K562 (cell line): Measurements from ENCODE around the gene HBQ1. TPM values are rescaled to one million over a fixed set of nuclear protein-coding genes. Genes with fewer than 3 reads are reported as not detected.
A peak's percentile ranks its signal among the peaks of the same experiment; 100 is the strongest.

Source experiments
- CEBPZ ChIP-seq: fragments of 150-350 bp; IDR thresholded peaks from 2 replicates; pipeline ENCODE4 v1.6.1; 2014; ENCODE audit warnings: low read depth, mild to moderate bottlenecking, low read length, borderline replicate concordance
- ELF4 ChIP-seq: fragments of 450-650 bp; formaldehyde crosslinking; IDR thresholded peaks from 2 replicates; pipeline ENCODE4 v1.4.0; 2022; ENCODE audit warnings: missing genetic modification characterization
- FOXJ3 ChIP-seq: sonication (generic); formaldehyde crosslinking; IDR thresholded peaks from 2 replicates; pipeline ENCODE4 v1.4.0; 2020; ENCODE audit warnings: mild to moderate bottlenecking, missing genetic modification reagents
- HDAC1 ChIP-seq, 2 experiments: fragments of 450-650 bp; IDR thresholded peaks; 2 replicates each; pipeline ENCODE4 v1.6.1; 2016 to 2017; ENCODE audit warnings: inconsistent platforms in 1 of 2, mild to moderate bottlenecking in 1 of 2, moderate library complexity in 1 of 2
- HLTF ChIP-seq: fragments of 450-650 bp; IDR thresholded peaks from 2 replicates; pipeline ENCODE4 v1.6.1; 2016
- HMGN3 ChIP-seq: IDR thresholded peaks from 2 replicates; pipeline ENCODE4 v1.6.1; 2011; ENCODE audit warnings: borderline replicate concordance, low read depth, mild to moderate bottlenecking, mixed read lengths, low read length; ENCODE audit not compliant: insufficient read length; ENCODE audit errors: extremely low read depth
- ILK ChIP-seq: fragments of 450-650 bp; IDR thresholded peaks from 2 replicates; pipeline ENCODE4 v1.6.1; 2016; ENCODE audit warnings: missing genetic modification characterization, low read depth, mild to moderate bottlenecking, missing compliant biosample characterization, moderate library complexity, borderline replicate concordance
- LEF1 ChIP-seq: fragments of 450-650 bp; IDR thresholded peaks from 2 replicates; pipeline ENCODE4 v1.6.1; 2016; ENCODE audit warnings: mild to moderate bottlenecking
- MCM7 ChIP-seq, 2 experiments: fragments of 450-650 bp; IDR thresholded peaks; 2 replicates each; pipeline ENCODE4 v1.6.1; 2016 to 2018
- MEF2D ChIP-seq: conservative IDR thresholded peaks from 2 replicates; pipeline ENCODE4 v1.6.1; 2016; ENCODE audit warnings: low read depth, missing genetic modification characterization, missing compliant biosample characterization
- MLX ChIP-seq, 2 experiments: fragments of 450-650 bp in 1 of 2; sonication (generic) in 1 of 2; formaldehyde crosslinking; conservative IDR thresholded peaks; 2 replicates each; pipeline versions ENCODE4 v1.4.0 to v1.8.1; 2020 to 2022; ENCODE audit warnings: mild to moderate bottlenecking in 1 of 2, missing genetic modification reagents in 1 of 2
- NFE2 ChIP-seq: IDR thresholded peaks from 2 replicates; pipeline ENCODE4 v1.6.1; 2014; ENCODE audit warnings: antibody characterized with exemption, low read depth
- PURB ChIP-seq: sonication (generic); formaldehyde crosslinking; IDR thresholded peaks from 2 replicates; pipeline ENCODE4 v1.9.0; 2021; ENCODE audit warnings: low read depth, mild to moderate bottlenecking, missing genetic modification reagents
- RBM22 ChIP-seq: fragments of 200-400 bp; formaldehyde crosslinking; IDR thresholded peaks from 2 replicates; pipeline ENCODE4 v1.6.1; 2018; ENCODE audit warnings: low read length, low read depth; ENCODE audit not compliant: poor library complexity, severe bottlenecking
- SAFB2 ChIP-seq: fragments of 200-400 bp; formaldehyde crosslinking; IDR thresholded peaks from 2 replicates; pipeline ENCODE4 v1.6.1; 2018; ENCODE audit warnings: borderline replicate concordance, low read length, low read depth, moderate library complexity; ENCODE audit not compliant: severe bottlenecking
- SETDB1 ChIP-seq: IDR thresholded peaks from one replicate; pipeline ENCODE4 v1.6.1; 2012; ENCODE audit warnings: low read length, control low read depth, inconsistent platforms
- SIN3A ChIP-seq, 2 experiments: fragments of 150-350 bp in 1 of 2; IDR thresholded peaks; 2 replicates each; pipeline ENCODE4 v1.6.1; 2011 to 2016; ENCODE audit warnings: borderline replicate concordance in 2 of 2, low read depth in 2 of 2, low read length in 2 of 2, mild to moderate bottlenecking in 2 of 2, moderate library complexity in 2 of 2; ENCODE audit not compliant: control insufficient read depth in 1 of 2
- SMARCB1 ChIP-seq: IDR thresholded peaks from 2 replicates; pipeline ENCODE4 v1.6.1; 2011; ENCODE audit warnings: improper control_type of control experiment, low read depth; ENCODE audit not compliant: insufficient read length
- TFAM ChIP-seq: fragments of 250-450 bp; sonication (Bioruptor Pico); conservative IDR thresholded peaks from 2 replicates; pipeline ENCODE4 v1.5.0; 2021; ENCODE audit warnings: mild to moderate bottlenecking, moderate library complexity
- ZEB2 ChIP-seq: fragments of 450-650 bp; IDR thresholded peaks from 2 replicates; pipeline ENCODE4 v1.6.1; 2016
- ZNF146 ChIP-seq: IDR thresholded peaks from one replicate; pipeline ENCODE4 v1.6.1; 2018; ENCODE audit warnings: missing compliant biosample characterization; ENCODE audit not compliant: unreplicated experiment
- ZNF197 ChIP-seq: fragments of 200-800 bp; sonication (Bioruptor generic); IDR thresholded peaks from 2 replicates; pipeline ENCODE4 v1.6.1; 2016; ENCODE audit warnings: low read depth, missing genetic modification characterization, missing compliant biosample characterization
- ZNF311 ChIP-seq: fragments of 250-450 bp; sonication (Bioruptor Pico); IDR thresholded peaks from 2 replicates; pipeline ENCODE4 v1.4.0; 2020; ENCODE audit warnings: mild to moderate bottlenecking, moderate library complexity
- ZNF354B ChIP-seq: fragments of 250-450 bp; sonication (Bioruptor Pico); IDR thresholded peaks from 2 replicates; pipeline ENCODE4 v1.4.0; 2020
- ZNF696 ChIP-seq: fragments of 250-450 bp; sonication (Bioruptor Pico); conservative IDR thresholded peaks from 2 replicates; pipeline ENCODE4 v1.4.0; 2020; ENCODE audit warnings: mild to moderate bottlenecking, moderate library complexity
- polyA plus RNA-seq, 8 experiments: library from polyadenylated mRNA; depleted of rRNA in 4 of 8; stranded (reverse) in 5 of 8; unstranded in 3 of 8; fragments of >200 nt; fragmentation: Nextera tagmentation in 2 of 8; fragmentation: Illumina TruSeq in 1 of 8; extraction: Ambion mirVana in 2 of 8; extraction: Trizol in 1 of 8; gene quantifications; 2 replicates each; pipeline versions ENCODE4 v1.2.1 to v1.2.3, GENCODE V29; 2011 to 2014; ENCODE audit warnings: inconsistent platforms in 1 of 8, missing spikeins in 1 of 8
- total RNA-seq, 7 experiments: library from RNA; depleted of rRNA in 6 of 7; stranded (reverse); fragments of >200 nt in 6 of 7; fragmentation: Illumina TruSeq in 2 of 7; extraction: Trizol in 2 of 7; gene quantifications; 2 replicates each; pipeline versions ENCODE4 v1.2.1 to v1.2.3, GENCODE V29; 2011 to 2021; ENCODE audit warnings: low replicate concordance in 1 of 7

The HBQ1 gene
- total and polyA plus RNA-seq, 9 of the 15 experiments (the other 6 are each of a cell fraction or from before 2014, with no cell fraction given), result 2.3 to 190 (median 19.8) TPM

- TF ChIP-seq HMGN3, result peak; percentile 76
- no peak for TF ChIP-seq ZNF311 (CRISPR knock-in tag)
- no peak for TF ChIP-seq SMARCB1
- no peak for TF ChIP-seq ZNF197 (CRISPR knock-in tag)
- TF ChIP-seq SIN3A (IDR thresholded peaks at IDR 0.05; ENCODE audit: borderline replicate concordance in 2 of 2, control insufficient read depth in 1 of 2, low read depth in 2 of 2, low read length in 2 of 2), result peak; percentile 5 to 45; a peak in 2 of 4 replicates
- no peak for TF ChIP-seq ILK (tag)
- no peak for TF ChIP-seq FOXJ3 (CRISPR knock-in tag)
- no peak for TF ChIP-seq LEF1
- no peak for TF ChIP-seq SAFB2
- peak in 1 of 2 experiments; percentile 73; a peak in 2 of 4 replicates for TF ChIP-seq HDAC1 (IDR thresholded peaks at IDR 0.05)
- 0 out of 2 replicates have a peak, but pooled peaks have one; percentile 65 for TF ChIP-seq PURB (CRISPR knock-in tag)
- TF ChIP-seq TFAM, result no peak
- TF ChIP-seq MCM7 (IDR thresholded peaks at IDR 0.05), result no peak
- TF ChIP-seq CEBPZ, result no peak
- peak; percentile 88 for TF ChIP-seq RBM22
- TF ChIP-seq MEF2D, result no peak
- no peak for TF ChIP-seq SETDB1
- 0 out of 4 replicates have a peak, but pooled peaks of 1 of the 2 experiments have one; percentile 90 for TF ChIP-seq MLX (CRISPR knock-in tag; conservative IDR thresholded peaks at IDR 0.05)
- no peak for TF ChIP-seq NFE2
- no peak for TF ChIP-seq ZNF354B (CRISPR knock-in tag)
- TF ChIP-seq ZEB2, result no peak
- TF ChIP-seq ZNF146 (CRISPR knock-in tag), result no peak
- no peak for TF ChIP-seq HLTF
- peak; percentile 11; the same call in 1 of the 2 replicates for TF ChIP-seq ELF4
- TF ChIP-seq ZNF696 (CRISPR knock-in tag), result no peak
Measured at GRCh38 chr16:180681-181564, 664 bp downstream of the HBQ1 start (continued).
